Measurements from ENCODE around the gene PPP5C.

Gene PPP5C

DNA sequence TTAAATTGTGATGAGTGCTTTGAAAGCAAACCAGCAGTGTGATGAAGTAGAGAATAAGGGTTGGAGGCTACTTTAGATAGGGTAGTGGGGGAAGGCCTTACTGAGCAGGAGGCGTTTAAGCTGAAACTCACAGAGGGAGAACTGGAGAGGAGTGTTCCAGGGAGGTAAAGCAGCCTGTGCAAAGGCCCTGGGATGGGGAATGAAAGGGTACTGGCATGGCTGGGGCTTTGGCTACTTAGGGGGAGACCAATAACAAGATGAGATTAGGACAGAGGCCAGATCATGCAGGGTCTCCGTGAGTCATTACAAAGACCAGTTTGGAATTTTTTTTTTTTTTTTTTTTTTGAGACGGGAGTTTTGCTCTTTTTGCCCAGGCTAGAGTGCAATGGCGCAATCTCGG is 1.1 kb downstream of the PPP5C start:
- peak overlapping the region; percentile 95 for H3K27ac ChIP-seq (ENCODE audit: poor library complexity, severe bottlenecking)

GRCh38 chr19:46349311-46349993 is 2.6 kb downstream of the PPP5C start:
- DNase-seq (ENCODE audit: low spot score), result no peak
- Histone ChIP-seq H3K4me3 (ENCODE audit: severe bottlenecking) (no peak overlapping the region), H3K9me3 (ENCODE audit: severe bottlenecking) (no peaks in the 10 kb centered on the region), H3K36me3 (ENCODE audit: low read depth) (peaks cover 34% of the 10 kb centered on the region), H3K27me3 (ENCODE audit: insufficient read depth, poor library complexity, severe bottlenecking) (no peaks in the 10 kb centered on the region), H3K27ac (ENCODE audit: poor library complexity, severe bottlenecking) (peak overlapping the region; percentile 95), H3K4me1 (ENCODE audit: insufficient read depth, poor library complexity, severe bottlenecking) (peaks cover 31% of the 10 kb centered on the region)
- ATAC-seq (ENCODE audit: low read depth), result no peak
- TF ChIP-seq, protein P1, sequence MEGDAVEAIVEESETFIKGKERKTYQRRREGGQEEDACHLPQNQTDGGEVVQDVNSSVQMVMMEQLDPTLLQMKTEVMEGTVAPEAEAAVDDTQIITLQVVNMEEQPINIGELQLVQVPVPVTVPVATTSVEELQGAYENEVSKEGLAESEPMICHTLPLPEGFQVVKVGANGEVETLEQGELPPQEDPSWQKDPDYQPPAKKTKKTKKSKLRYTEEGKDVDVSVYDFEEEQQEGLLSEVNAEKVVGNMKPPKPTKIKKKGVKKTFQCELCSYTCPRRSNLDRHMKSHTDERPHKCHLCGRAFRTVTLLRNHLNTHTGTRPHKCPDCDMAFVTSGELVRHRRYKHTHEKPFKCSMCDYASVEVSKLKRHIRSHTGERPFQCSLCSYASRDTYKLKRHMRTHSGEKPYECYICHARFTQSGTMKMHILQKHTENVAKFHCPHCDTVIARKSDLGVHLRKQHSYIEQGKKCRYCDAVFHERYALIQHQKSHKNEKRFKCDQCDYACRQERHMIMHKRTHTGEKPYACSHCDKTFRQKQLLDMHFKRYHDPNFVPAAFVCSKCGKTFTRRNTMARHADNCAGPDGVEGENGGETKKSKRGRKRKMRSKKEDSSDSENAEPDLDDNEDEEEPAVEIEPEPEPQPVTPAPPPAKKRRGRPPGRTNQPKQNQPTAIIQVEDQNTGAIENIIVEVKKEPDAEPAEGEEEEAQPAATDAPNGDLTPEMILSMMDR (IDR thresholded peaks at IDR 0.05; ENCODE audit: poor library complexity, severe bottlenecking), result no peak

More for the DNA sequence above, 1.1 kb downstream of the PPP5C start:
- Histone ChIP-seq H3K4me3 (ENCODE audit: severe bottlenecking) (peak overlapping the region; percentile 79), H3K27me3 (ENCODE audit: insufficient read depth, poor library complexity, severe bottlenecking) (no peaks in the 10 kb centered on the region), H3K36me3 (ENCODE audit: low read depth) (peaks cover 23% of the 10 kb centered on the region), H3K4me1 (ENCODE audit: insufficient read depth, poor library complexity, severe bottlenecking) (peaks cover 31% of the 10 kb centered on the region), H3K9me3 (ENCODE audit: severe bottlenecking) (no peaks in the 10 kb centered on the region)
- no peak for ATAC-seq (ENCODE audit: low read depth)
- no peak for DNase-seq (ENCODE audit: low spot score)
- TF ChIP-seq, protein P1 (IDR thresholded peaks at IDR 0.05; ENCODE audit: poor library complexity, severe bottlenecking), result no peak

- H3K4me1 ChIP-seq (ENCODE audit: insufficient read depth, poor library complexity, severe bottlenecking), result peaks cover 31% of the 10 kb centered on the region
- no peak overlapping the region for H3K4me3 ChIP-seq (ENCODE audit: severe bottlenecking)
- DNase-seq (ENCODE audit: low spot score), result no peak
- no peaks in the 10 kb centered on the region for H3K9me3 ChIP-seq (ENCODE audit: severe bottlenecking)
- TF ChIP-seq, protein P1 (IDR thresholded peaks at IDR 0.05; ENCODE audit: poor library complexity, severe bottlenecking), result no peak
- peak overlapping the region; percentile 95 for H3K27ac ChIP-seq (ENCODE audit: poor library complexity, severe bottlenecking)
- peaks cover 40% of the 10 kb centered on the region for H3K36me3 ChIP-seq (ENCODE audit: low read depth)
- ATAC-seq (ENCODE audit: low read depth), result peak; percentile 52
- H3K27me3 ChIP-seq (ENCODE audit: insufficient read depth, poor library complexity, severe bottlenecking), result no peaks in the 10 kb centered on the region
These were observed 3.3 kb downstream of the PPP5C start for GRCh38 chr19:46350029-46350757.

GRCh38 chr19:46350758-46351159 is 3.9 kb downstream of the PPP5C start:
- Histone ChIP-seq H3K36me3 (ENCODE audit: low read depth) (peaks cover 45% of the 10 kb centered on the region), H3K27me3 (ENCODE audit: insufficient read depth, poor library complexity, severe bottlenecking) (no peaks in the 10 kb centered on the region), H3K4me3 (ENCODE audit: severe bottlenecking) (no peak overlapping the region), H3K27ac (ENCODE audit: poor library complexity, severe bottlenecking) (peak overlapping the region; percentile 95), H3K9me3 (ENCODE audit: severe bottlenecking) (no peaks in the 10 kb centered on the region), H3K4me1 (ENCODE audit: insufficient read depth, poor library complexity, severe bottlenecking) (peaks cover 31% of the 10 kb centered on the region)
- DNase-seq (ENCODE audit: low spot score), result no peak
- ATAC-seq (ENCODE audit: low read depth), result no peak; the same call in 2 of the 3 replicates
- TF ChIP-seq, protein P1 (IDR thresholded peaks at IDR 0.05; ENCODE audit: poor library complexity, severe bottlenecking), result no peak
